CD4-positive, alpha-beta T cell treated with Interleukin-17A for 4 hours (primary cell): ENCODE data around the gene CSTF3.
"Not testable (repeated sequence)": the region's sequence is repeated elsewhere in the genome, so short reads cannot be mapped to it uniquely, and the experiment has no call there.

Experiments
- DNase-seq: peaks from one replicate; pipeline ENCODE4 v3.0.0-alpha.2; 2020; ENCODE audit warnings: mixed read lengths

Gene CSTF3

GRCh38 chr11:33160136-33160535 is 1.1 kb downstream of the CSTF3 start:
- no peak for DNase-seq

GRCh38 chr11:33159378-33159867 is 1.9 kb downstream of the CSTF3 start:
- DNase-seq = not testable (repeated sequence)

GRCh38 chr11:33158596-33159275 is 2.5 kb downstream of the CSTF3 start:
- DNase-seq = no peak

- DNase-seq = no peak
Observed at GRCh38 chr11:33157103-33158027, 3.9 kb downstream of the CSTF3 start.

- no peak for DNase-seq
Observed at GRCh38 chr11:33151399-33151798, 9.9 kb downstream of the CSTF3 start.

GRCh38 chr11:33147559-33147958 is 13.7 kb downstream of the CSTF3 start:
- DNase-seq = no peak

- DNase-seq = no peak
Observed at GRCh38 chr11:33135768-33136443, 25.4 kb downstream of the CSTF3 start.

GRCh38 chr11:33135216-33135615 is 26.1 kb downstream of the CSTF3 start:
- no peak for DNase-seq

- DNase-seq = no peak
Observed at GRCh38 chr11:33134276-33134675, 27.0 kb downstream of the CSTF3 start.

- DNase-seq = no peak
Observed at GRCh38 chr11:33133761-33134160, 27.5 kb downstream of the CSTF3 start.

GRCh38 chr11:33132510-33132909 is 28.8 kb downstream of the CSTF3 start:
- DNase-seq = no peak

- no peak for DNase-seq
Observed at GRCh38 chr11:33128739-33129138, 32.5 kb downstream of the CSTF3 start.

GRCh38 chr11:33125611-33126010 is 35.7 kb downstream of the CSTF3 start:
- DNase-seq = no peak

GRCh38 chr11:33125025-33125424 is 36.3 kb downstream of the CSTF3 start:
- no peak for DNase-seq

- not testable (repeated sequence) for DNase-seq
Observed at GRCh38 chr11:33122696-33123095, 38.6 kb downstream of the CSTF3 start.

GRCh38 chr11:33116535-33116934 is 44.7 kb downstream of the CSTF3 start:
- no peak for DNase-seq

GRCh38 chr11:33110083-33110482 is 51.2 kb downstream of the CSTF3 start:
- no peak for DNase-seq

- no peak for DNase-seq
Observed at GRCh38 chr11:33109294-33109895, 51.9 kb downstream of the CSTF3 start.

- no peak for DNase-seq
Observed at GRCh38 chr11:33103836-33104235, 57.4 kb downstream of the CSTF3 start.

GRCh38 chr11:33094157-33094556 is 67.1 kb downstream of the CSTF3 start:
- DNase-seq = no peak

GRCh38 chr11:33089776-33090175 is 71.5 kb downstream of the CSTF3 start:
- DNase-seq = no peak

GRCh38 chr11:33086017-33086416 is 75.3 kb downstream of the CSTF3 start:
- no peak for DNase-seq

- DNase-seq = no peak
Observed at GRCh38 chr11:33083918-33084317, 77.4 kb downstream of the CSTF3 start.
